Measurements from ENCODE around the gene TBCB. TPM values are rescaled to one million over a fixed set of nuclear protein-coding genes. Genes with fewer than 3 reads are reported as not detected.

The TBCB gene
- total and polyA plus RNA-seq, 8 donors = 32.1 to 263 (median 115) TPM

DNA sequence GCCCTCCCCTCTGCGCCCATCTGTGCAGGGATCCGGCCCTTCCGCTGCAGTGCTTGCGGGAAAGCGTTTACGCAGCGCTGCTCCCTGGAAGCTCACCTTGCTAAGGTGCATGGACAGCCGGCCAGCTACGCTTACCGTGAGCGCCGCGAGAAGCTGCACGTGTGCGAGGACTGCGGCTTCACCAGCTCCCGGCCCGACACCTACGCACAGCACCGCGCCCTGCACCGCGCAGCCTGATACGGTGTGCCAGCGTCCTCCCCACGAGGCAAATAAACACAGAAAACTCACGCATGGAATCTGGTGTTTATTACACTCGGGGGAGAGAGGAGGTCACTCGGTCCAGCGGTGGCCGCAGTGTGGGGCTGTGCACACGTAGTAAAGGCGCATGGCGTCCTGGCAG lies 1.8 kb upstream of the TBCB start:
- DNase-seq = no peak
- intact Hi-C loops (cut with DNase I; ENCODE audit: low total_unique reads) = no loop called here
- TF ChIP-seq, protein P1, sequence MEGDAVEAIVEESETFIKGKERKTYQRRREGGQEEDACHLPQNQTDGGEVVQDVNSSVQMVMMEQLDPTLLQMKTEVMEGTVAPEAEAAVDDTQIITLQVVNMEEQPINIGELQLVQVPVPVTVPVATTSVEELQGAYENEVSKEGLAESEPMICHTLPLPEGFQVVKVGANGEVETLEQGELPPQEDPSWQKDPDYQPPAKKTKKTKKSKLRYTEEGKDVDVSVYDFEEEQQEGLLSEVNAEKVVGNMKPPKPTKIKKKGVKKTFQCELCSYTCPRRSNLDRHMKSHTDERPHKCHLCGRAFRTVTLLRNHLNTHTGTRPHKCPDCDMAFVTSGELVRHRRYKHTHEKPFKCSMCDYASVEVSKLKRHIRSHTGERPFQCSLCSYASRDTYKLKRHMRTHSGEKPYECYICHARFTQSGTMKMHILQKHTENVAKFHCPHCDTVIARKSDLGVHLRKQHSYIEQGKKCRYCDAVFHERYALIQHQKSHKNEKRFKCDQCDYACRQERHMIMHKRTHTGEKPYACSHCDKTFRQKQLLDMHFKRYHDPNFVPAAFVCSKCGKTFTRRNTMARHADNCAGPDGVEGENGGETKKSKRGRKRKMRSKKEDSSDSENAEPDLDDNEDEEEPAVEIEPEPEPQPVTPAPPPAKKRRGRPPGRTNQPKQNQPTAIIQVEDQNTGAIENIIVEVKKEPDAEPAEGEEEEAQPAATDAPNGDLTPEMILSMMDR (IDR thresholded peaks at IDR 0.05) = no peak
- TF ChIP-seq EP300 (IDR thresholded peaks at IDR 0.05) (no peak), POLR2A (IDR thresholded peaks at IDR 0.05) (no peak), POLR2AphosphoS5 (IDR thresholded peaks at IDR 0.05) (no peak)
- Histone ChIP-seq H3K4me3 (peak overlapping the region; percentile 83 to 94 (median 88)), H3K4me1 (peaks cover 20 to 40% (median 36%) of the 10 kb centered on the region in 4 donors), H3K36me3 (peaks cover 32 to 50% (median 48%) of the 10 kb centered on the region in 4 donors), H3K9me3 (no peaks in the 10 kb centered on the region), H3K27ac (no peak overlapping the region), H3K27me3 (no peaks in the 10 kb centered on the region)
- WGBS, 5 donors = 86 to 90% (median 87%) methylated on average over 34 of the region's 34 CpGs

DNA sequence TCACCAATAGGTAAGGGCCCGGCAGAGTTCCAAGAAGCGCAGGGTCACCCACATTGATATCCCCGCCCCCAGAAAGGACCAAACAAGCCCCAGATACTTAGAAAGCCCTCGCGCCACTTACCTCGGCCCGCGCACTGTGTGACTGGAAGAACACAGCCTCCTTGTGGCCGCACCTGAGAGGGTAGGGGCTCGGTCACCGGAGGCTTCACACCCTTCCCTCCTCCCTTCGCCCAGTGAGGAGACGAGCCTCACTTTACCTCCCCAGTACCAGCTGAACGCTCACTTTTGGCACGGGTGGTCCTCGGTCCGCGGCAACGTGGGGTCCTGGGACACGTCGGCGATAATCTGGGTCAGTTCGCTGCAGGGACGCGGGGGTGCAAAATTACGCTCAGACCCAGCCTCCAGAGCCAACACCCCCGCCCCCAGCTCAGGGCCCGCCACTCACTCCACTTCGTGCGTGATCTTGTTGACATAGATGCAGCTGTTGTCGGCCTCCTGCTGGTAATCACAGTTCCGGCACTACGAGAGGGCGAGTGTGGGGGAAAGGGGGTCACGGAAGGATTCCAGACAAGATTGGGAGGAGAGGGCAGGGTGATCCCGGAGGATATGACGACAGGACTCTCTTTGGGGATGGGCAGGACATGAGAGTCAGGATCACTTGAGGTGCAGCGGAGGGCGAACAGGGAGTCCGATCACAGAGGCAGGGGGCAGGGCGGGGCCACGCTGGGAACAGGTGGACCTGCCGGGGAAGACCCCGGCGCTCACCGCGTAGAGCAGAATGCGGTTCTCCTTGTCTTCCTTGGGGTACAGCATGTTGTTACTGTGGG lies 1.2 kb upstream of the TBCB start:
- DNase-seq = peak; percentile 40 to 59
- H3K4me3 ChIP-seq = peak overlapping the region; percentile 83 to 94 (median 88)
- H3K4me1 ChIP-seq = peaks cover 20 to 40% (median 36%) of the 10 kb centered on the region in 4 donors
- peak overlapping the region; percentile 88 to 92 (median 92) for H3K27ac ChIP-seq
- intact Hi-C loops (cut with DNase I; ENCODE audit: low total_unique reads) = no loop called here
- peaks cover 32 to 56% (median 55%) of the 10 kb centered on the region in 4 donors for H3K36me3 ChIP-seq
- WGBS, 5 donors = 4 to 7% (median 5%) methylated on average over 43 to 48 of the region's 48 CpGs
- no peaks in the 10 kb centered on the region for H3K27me3 ChIP-seq
- no peak for TF ChIP-seq POLR2A (IDR thresholded peaks at IDR 0.05)
- TF ChIP-seq, protein P1 (IDR thresholded peaks at IDR 0.05) = peak in 1 of 7 experiments; percentile 9
- H3K9me3 ChIP-seq = no peaks in the 10 kb centered on the region

DNA sequence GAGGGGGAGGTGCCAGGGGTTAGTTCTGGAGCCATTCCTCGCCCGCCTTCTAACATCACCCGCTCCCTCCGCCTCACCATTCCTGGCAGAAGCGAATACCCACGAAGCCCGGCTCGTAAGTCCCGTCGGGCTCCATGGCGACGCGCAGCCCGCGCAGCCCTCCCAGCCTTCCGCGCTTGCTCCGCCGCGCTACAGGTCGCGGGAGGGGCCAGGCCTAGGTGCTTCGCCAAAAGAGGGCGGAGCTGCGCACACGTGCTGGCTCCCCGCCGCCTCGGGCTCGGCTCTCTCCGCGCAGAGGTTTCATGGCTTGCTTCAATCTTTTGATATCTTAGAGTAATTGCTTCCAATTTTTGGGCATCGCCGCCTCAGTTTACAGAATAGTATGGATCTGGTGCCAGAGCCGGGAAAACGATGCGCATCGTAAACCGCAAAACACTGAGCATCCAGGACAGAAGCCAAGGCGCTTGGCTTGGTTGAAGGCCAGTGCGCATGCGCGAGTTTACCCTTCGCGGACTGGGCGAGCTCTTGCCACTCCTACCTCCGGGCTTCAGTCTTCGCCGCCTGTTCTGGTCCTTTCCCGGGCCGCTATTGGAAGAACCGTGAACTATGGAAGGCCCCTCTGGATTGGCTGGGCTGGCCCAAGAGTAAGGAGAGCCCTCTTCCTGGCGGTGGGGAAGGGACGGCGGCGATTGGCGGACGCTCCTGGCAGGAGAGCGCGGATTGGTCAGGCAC lies 381 bp upstream of the TBCB start, which contains the start of gene POLR2I:
Gene POLR2I (minus strand): TSS at position 155 of the 732 bp plus-strand sequence. CDS start 19 bp downstream, at position 136.
- peaks cover 32 to 63% (median 63%) of the 10 kb centered on the region in 4 donors for H3K36me3 ChIP-seq
- H3K9me3 ChIP-seq = no peaks in the 10 kb centered on the region
- H3K27me3 ChIP-seq = no peaks in the 10 kb centered on the region
- peak within 1 kb of the TSS; percentile 88 to 92 (median 92) for H3K27ac ChIP-seq
- DNase-seq = peak; percentile 99 to 100
- intact Hi-C loops (cut with DNase I; ENCODE audit: low total_unique reads) = no loop called here
- peaks cover 20 to 46% (median 36%) of the 10 kb centered on the region in 4 donors for H3K4me1 ChIP-seq
- peak in 1 of 4 donors; percentile 58 for TF ChIP-seq POLR2A (IDR thresholded peaks at IDR 0.05)
- TF ChIP-seq EP300 (IDR thresholded peaks at IDR 0.05) = no peak
- TF ChIP-seq POLR2AphosphoS5 (IDR thresholded peaks at IDR 0.05) = peak; percentile 84 to 95 (median 92)
- TF ChIP-seq, protein P1 (IDR thresholded peaks at IDR 0.05) = peak in 1 of 7 experiments; percentile 8
- peak within 1 kb of the TSS; percentile 83 to 94 (median 88) for H3K4me3 ChIP-seq
- 0% methylated on average over 38 to 60 of the region's 60 CpGs for WGBS, 5 donors

DNA sequence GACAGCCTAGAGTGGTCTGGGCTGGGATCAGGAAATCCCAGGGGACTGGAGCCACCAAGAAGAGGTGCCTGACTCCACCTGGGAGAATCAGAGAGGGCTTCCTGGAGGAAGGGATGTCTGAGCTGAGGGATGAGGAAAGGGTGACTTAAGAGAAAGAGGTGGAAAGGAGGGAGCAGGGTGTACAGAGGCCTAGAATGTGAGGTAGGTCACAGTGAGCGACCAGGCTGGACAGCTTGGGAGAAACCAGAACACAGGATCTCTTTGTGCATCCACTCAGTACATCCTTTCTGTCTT lies 1.0 kb downstream of the TBCB start:
- peaks cover 20 to 50% (median 36%) of the 10 kb centered on the region in 4 donors for H3K4me1 ChIP-seq
- intact Hi-C loops (cut with DNase I; ENCODE audit: low total_unique reads) = no loop called here
- DNase-seq = no peak
- no peaks in the 10 kb centered on the region for H3K27me3 ChIP-seq
- H3K36me3 ChIP-seq = peaks cover 32 to 71% (median 64%) of the 10 kb centered on the region in 4 donors
- TF ChIP-seq POLR2A (IDR thresholded peaks at IDR 0.05) (no peak), POLR2AphosphoS5 (IDR thresholded peaks at IDR 0.05) (no peak), EP300 (IDR thresholded peaks at IDR 0.05) (no peak)
- TF ChIP-seq, protein P1 (IDR thresholded peaks at IDR 0.05) = no peak
- peak overlapping the region; percentile 88 to 92 (median 92) for H3K27ac ChIP-seq
- no peaks in the 10 kb centered on the region for H3K9me3 ChIP-seq
- peak overlapping the region in 3 of 4 donors; percentile 84 to 94 (median 92) for H3K4me3 ChIP-seq
- WGBS, 5 donors = 80 to 100% (median 90%) methylated on average over 1 of the region's 1 CpG
